Transverse colon (tissue), 3 donors: ENCODE results near the gene C10orf71.

ENCODE experiments used
- CTCF ChIP-seq, 5 experiments: fragments of 200-600 bp in 3 of 5; fragments of 450-650 bp in 2 of 5; sonication (generic) in 3 of 5; IDR thresholded peaks; 1 replicate in 2 of 5; 2 replicates in 3 of 5; pipeline ENCODE4 v1.5.1; 2016 to 2017; ENCODE audit warnings: antibody characterized with exemption in 5 of 5, inconsistent platforms in 3 of 5, mild to moderate bottlenecking in 2 of 5, moderate library complexity in 1 of 5
- EP300 ChIP-seq: sonication (generic); formaldehyde crosslinking; IDR thresholded peaks from one replicate; pipeline ENCODE4 v1.6.1; 2017; ENCODE audit warnings: antibody characterized with exemption, low read depth
- POLR2A ChIP-seq: fragments of 450-650 bp; IDR thresholded peaks from one replicate; pipeline ENCODE4 v1.6.1; 2016; ENCODE audit warnings: antibody characterized with exemption, mild to moderate bottlenecking, moderate library complexity

- TF ChIP-seq EP300, result no peak
- no peak for TF ChIP-seq POLR2A
- TF ChIP-seq CTCF (IDR thresholded peaks at IDR 0.05), result no peak
Measured at GRCh38 chr10:49303711-49304110, 4.7 kb downstream of the C10orf71 start.
